SKM-1 treated with dmso at 0.1 percent for 144 hours (cell line): ENCODE results near the gene COL25A1.
"Not testable (repeated sequence)": the region's sequence is repeated elsewhere in the genome, so short reads cannot be mapped to it uniquely, and the experiment has no call there.

ENCODE experiments used
- DNase-seq: peaks from one replicate; lab custom pipeline; 2025; ENCODE audit not compliant: unreplicated experiment; lab: John Stamatoyannopoulos, UW

Gene COL25A1

GRCh38 chr4:108881986-108882385, 420.5 kb downstream of the COL25A1 start:
- no peak for DNase-seq

- no peak for DNase-seq
Measured at GRCh38 chr4:108881190-108881589, 421.3 kb downstream of the COL25A1 start.

GRCh38 chr4:108878806-108879205, 423.7 kb downstream of the COL25A1 start:
- no peak for DNase-seq

GRCh38 chr4:108877821-108878220, 424.6 kb downstream of the COL25A1 start:
- DNase-seq, result no peak

GRCh38 chr4:108874806-108875205, 427.7 kb downstream of the COL25A1 start:
- no peak for DNase-seq

GRCh38 chr4:108869970-108870369, 432.5 kb downstream of the COL25A1 start:
- not testable (repeated sequence) for DNase-seq

GRCh38 chr4:108868606-108869227, 433.7 kb downstream of the COL25A1 start:
- no peak for DNase-seq

- no peak for DNase-seq
Measured at GRCh38 chr4:108867476-108867875, 435.0 kb downstream of the COL25A1 start.

- no peak for DNase-seq
Measured at GRCh38 chr4:108861334-108861733, 441.1 kb downstream of the COL25A1 start.

- no peak for DNase-seq
Measured at GRCh38 chr4:108854786-108855185, 447.7 kb downstream of the COL25A1 start.

- DNase-seq, result no peak
Measured at GRCh38 chr4:108852691-108853090, 449.8 kb downstream of the COL25A1 start.

GRCh38 chr4:108851366-108851765, 451.1 kb downstream of the COL25A1 start:
- no peak for DNase-seq

GRCh38 chr4:108850219-108850649, 452.2 kb downstream of the COL25A1 start:
- no peak for DNase-seq

- no peak for DNase-seq
Measured at GRCh38 chr4:108849611-108850168, 452.8 kb downstream of the COL25A1 start.

GRCh38 chr4:108846568-108846967, 455.9 kb downstream of the COL25A1 start:
- no peak for DNase-seq

- DNase-seq, result no peak
Measured at GRCh38 chr4:108840426-108840975, 462.0 kb downstream of the COL25A1 start.

- DNase-seq, result no peak
Measured at GRCh38 chr4:108839333-108839732, 463.1 kb downstream of the COL25A1 start.

GRCh38 chr4:108838451-108838850, 464.0 kb downstream of the COL25A1 start:
- no peak for DNase-seq

GRCh38 chr4:108834835-108835384, 467.5 kb downstream of the COL25A1 start:
- peak; percentile 39 for DNase-seq

- no peak for DNase-seq
Measured at GRCh38 chr4:108834166-108834834, 468.2 kb downstream of the COL25A1 start.

GRCh38 chr4:108833046-108833445, 469.4 kb downstream of the COL25A1 start:
- no peak for DNase-seq

- DNase-seq, result no peak
Measured at GRCh38 chr4:108831886-108832285, 470.6 kb downstream of the COL25A1 start.
